Measurements from ENCODE around the gene FOXP1. TPM values are rescaled to one million over a fixed set of nuclear protein-coding genes. Genes with fewer than 3 reads are reported as not detected.
A peak's percentile ranks its signal among the peaks of the same experiment; 100 is the strongest.

FOXP1 gene
- total RNA-seq, 4 donors from 2014 or later = 169 to 300 (median 202) TPM

DNA sequence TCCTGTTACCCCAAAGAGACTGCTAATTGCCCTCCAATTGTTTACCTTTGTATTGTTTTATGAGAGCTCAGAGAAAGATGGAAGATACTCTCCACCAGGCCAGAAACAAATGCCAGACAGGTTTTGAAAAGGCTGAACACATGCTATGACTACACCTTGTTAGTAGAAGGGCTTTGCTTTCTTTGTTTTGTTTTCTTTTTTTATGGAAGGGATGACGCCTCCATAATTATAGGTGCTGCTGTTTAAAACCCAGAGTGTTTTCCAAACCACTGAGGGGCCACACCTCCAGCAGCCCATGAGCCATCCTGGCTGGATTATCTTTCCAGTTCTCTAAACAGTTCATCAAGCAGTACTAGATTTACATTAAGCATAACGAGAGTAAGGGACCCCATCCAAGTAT lies 5.6 kb upstream of the FOXP1 start:
- TF ChIP-seq POLR2AphosphoS5 (IDR thresholded peaks at IDR 0.05) = no peak
- TF ChIP-seq POLR2A (IDR thresholded peaks at IDR 0.05) = no peak
- no peak for TF ChIP-seq EP300 (IDR thresholded peaks at IDR 0.05)
- TF ChIP-seq, protein P1, sequence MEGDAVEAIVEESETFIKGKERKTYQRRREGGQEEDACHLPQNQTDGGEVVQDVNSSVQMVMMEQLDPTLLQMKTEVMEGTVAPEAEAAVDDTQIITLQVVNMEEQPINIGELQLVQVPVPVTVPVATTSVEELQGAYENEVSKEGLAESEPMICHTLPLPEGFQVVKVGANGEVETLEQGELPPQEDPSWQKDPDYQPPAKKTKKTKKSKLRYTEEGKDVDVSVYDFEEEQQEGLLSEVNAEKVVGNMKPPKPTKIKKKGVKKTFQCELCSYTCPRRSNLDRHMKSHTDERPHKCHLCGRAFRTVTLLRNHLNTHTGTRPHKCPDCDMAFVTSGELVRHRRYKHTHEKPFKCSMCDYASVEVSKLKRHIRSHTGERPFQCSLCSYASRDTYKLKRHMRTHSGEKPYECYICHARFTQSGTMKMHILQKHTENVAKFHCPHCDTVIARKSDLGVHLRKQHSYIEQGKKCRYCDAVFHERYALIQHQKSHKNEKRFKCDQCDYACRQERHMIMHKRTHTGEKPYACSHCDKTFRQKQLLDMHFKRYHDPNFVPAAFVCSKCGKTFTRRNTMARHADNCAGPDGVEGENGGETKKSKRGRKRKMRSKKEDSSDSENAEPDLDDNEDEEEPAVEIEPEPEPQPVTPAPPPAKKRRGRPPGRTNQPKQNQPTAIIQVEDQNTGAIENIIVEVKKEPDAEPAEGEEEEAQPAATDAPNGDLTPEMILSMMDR (IDR thresholded peaks at IDR 0.05) = no peak
- no peak for ATAC-seq
- WGBS, 2 donors (ENCODE audit: low coverage in 1 of 2) = 33 to 55% methylated on average over 2 of the region's 2 CpGs
- H3K27me3 ChIP-seq = no peaks in the 10 kb centered on the region
- peaks cover 0 to 47% (median 0%) of the 10 kb centered on the region in 3 donors for H3K4me1 ChIP-seq
- no peaks in the 10 kb centered on the region for H3K36me3 ChIP-seq
- no peak overlapping the region for H3K4me3 ChIP-seq
- no peak overlapping the region for H3K27ac ChIP-seq
- H3K9me3 ChIP-seq = peaks cover 0 to 8% (median 0%) of the 10 kb centered on the region in 3 donors

DNA sequence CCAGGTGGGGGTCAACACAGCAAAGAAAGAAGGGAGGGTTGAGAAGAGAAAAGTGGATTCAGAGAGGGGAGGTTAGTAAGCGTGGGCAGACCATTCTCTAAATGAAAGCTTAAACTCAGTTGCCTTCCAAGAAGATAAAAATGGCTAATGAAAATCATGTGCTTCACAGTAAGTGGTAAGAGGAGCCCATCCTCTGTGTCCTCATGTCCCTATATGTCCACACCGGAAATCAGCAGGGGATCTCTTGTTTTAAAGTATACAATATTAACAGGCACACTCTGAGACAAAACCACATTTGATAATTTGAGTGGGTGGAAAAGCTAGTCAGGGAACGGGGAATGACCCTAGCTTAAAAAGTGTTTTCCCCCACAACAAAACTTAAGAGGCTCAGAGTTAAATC lies 4.4 kb upstream of the FOXP1 start:
- ATAC-seq = no peak
- Histone ChIP-seq H3K36me3 (no peaks in the 10 kb centered on the region), H3K4me1 (peaks cover 0 to 47% (median 0%) of the 10 kb centered on the region in 3 donors), H3K27me3 (no peaks in the 10 kb centered on the region), H3K27ac (peak overlapping the region in 3 of 4 donors; percentile 50 to 61 (median 56)), H3K4me3 (no peak overlapping the region), H3K9me3 (peaks cover 0 to 8% (median 0%) of the 10 kb centered on the region in 3 donors)
- TF ChIP-seq, protein P1 (IDR thresholded peaks at IDR 0.05) = no peak
- TF ChIP-seq POLR2AphosphoS5 (IDR thresholded peaks at IDR 0.05) = no peak
- no peak for TF ChIP-seq POLR2A (IDR thresholded peaks at IDR 0.05)
- TF ChIP-seq EP300 (IDR thresholded peaks at IDR 0.05) = no peak
- WGBS, 2 donors (ENCODE audit: low coverage in 1 of 2) = 54 to 69% methylated on average over 2 to 3 of the region's 3 CpGs

DNA sequence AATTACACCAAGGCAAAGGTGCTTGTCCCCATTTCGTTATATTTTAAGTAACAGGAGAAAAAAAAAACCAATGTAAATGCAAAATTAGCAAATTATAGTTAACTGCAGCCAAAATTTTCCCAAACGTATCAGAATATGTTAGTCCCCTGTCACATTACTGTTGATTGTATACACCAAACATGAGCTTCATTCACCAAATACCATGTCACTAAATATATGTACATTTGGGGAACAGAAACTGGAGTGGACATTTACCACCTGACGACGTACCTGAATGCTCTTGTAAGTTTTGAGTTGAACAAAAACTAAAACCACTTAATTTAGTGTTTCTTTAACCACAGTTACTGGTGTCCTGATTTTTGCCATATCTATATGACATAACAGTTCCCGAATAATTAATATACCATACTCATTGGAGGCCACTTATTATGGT lies 3.3 kb upstream of the FOXP1 start:
- WGBS, 2 donors (ENCODE audit: low coverage in 1 of 2) = 23 to 31% methylated on average over 5 of the region's 5 CpGs
- Histone ChIP-seq H3K27ac (peak overlapping the region in 1 of 4 donors; percentile 100), H3K9me3 (peaks cover 0 to 8% (median 0%) of the 10 kb centered on the region in 3 donors), H3K36me3 (no peaks in the 10 kb centered on the region), H3K27me3 (no peaks in the 10 kb centered on the region), H3K4me3 (no peak overlapping the region), H3K4me1 (peaks cover 0 to 47% (median 0%) of the 10 kb centered on the region in 3 donors)
- ATAC-seq = no peak
- TF ChIP-seq EP300 (IDR thresholded peaks at IDR 0.05) = no peak
- no peak for TF ChIP-seq POLR2A (IDR thresholded peaks at IDR 0.05)
- TF ChIP-seq, protein P1 (IDR thresholded peaks at IDR 0.05) = no peak
- TF ChIP-seq POLR2AphosphoS5 (IDR thresholded peaks at IDR 0.05) = no peak

DNA sequence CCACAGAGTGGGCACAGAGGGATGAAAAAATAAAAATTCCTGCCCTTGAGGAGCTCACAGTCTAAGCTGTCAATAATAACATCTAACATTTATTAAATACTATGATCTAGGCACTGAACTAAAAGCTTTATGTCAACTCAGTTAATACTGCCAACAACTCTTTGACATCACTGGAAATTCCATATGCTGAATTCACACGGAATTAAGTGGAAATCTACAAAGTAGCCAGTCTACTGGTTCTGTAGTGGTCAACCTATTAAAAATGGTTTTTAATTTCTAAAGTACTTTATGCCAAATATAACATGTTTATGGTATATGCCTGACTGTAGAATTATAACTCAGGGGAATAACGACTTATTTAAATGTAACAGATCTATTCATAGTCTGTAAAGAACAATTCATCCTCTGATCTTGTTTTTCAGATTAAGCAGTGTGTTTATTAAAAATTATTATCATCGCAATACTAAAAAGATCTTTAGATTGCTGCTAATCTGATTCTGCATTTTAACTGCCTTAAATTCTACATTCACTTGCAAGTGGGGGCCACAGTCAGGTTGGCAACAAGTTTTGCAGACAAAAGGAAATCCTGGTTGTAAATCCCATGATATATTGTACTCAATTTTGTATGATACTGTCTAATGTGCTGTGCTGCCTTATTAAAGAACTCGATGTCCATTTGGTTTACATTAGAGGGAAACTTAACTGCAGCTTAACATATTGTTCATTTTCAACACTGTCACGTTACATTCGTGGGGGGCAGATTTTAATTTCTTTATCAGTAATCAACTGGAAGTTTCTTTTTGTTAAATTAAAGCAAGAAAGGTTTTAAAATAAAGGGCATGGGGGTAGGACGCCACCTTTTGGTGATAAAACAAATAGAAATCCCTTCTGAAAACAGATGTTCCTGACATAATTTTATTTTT lies 2.6 kb upstream of the FOXP1 start:
- ATAC-seq = no peak
- WGBS, 2 donors (ENCODE audit: low coverage in 1 of 2) = 15 to 19% methylated on average over 7 of the region's 7 CpGs
- Histone ChIP-seq H3K4me3 (peak overlapping the region in 1 of 2 donors; percentile 89), H3K4me1 (peaks cover 0 to 47% (median 0%) of the 10 kb centered on the region in 3 donors), H3K9me3 (peaks cover 0 to 8% (median 0%) of the 10 kb centered on the region in 3 donors), H3K36me3 (no peaks in the 10 kb centered on the region), H3K27me3 (no peaks in the 10 kb centered on the region), H3K27ac (peak overlapping the region; percentile 96 to 100 (median 100))
- TF ChIP-seq, protein P1 (IDR thresholded peaks at IDR 0.05) = peak; percentile 66 to 79 (median 74)
- TF ChIP-seq EP300 (IDR thresholded peaks at IDR 0.05) = no peak
- no peak for TF ChIP-seq POLR2A (IDR thresholded peaks at IDR 0.05)
- no peak for TF ChIP-seq POLR2AphosphoS5 (IDR thresholded peaks at IDR 0.05)
